Measurements from ENCODE around the gene SMARCD1. TPM values are rescaled to one million over a fixed set of nuclear protein-coding genes. Genes with fewer than 3 reads are reported as not detected.
"Not testable (repeated sequence)": the region's sequence is repeated elsewhere in the genome, so short reads cannot be mapped to it uniquely, and the experiment has no call there.

The SMARCD1 gene
- total RNA-seq, 1 donor from 2014 or later: 112 TPM

DNA sequence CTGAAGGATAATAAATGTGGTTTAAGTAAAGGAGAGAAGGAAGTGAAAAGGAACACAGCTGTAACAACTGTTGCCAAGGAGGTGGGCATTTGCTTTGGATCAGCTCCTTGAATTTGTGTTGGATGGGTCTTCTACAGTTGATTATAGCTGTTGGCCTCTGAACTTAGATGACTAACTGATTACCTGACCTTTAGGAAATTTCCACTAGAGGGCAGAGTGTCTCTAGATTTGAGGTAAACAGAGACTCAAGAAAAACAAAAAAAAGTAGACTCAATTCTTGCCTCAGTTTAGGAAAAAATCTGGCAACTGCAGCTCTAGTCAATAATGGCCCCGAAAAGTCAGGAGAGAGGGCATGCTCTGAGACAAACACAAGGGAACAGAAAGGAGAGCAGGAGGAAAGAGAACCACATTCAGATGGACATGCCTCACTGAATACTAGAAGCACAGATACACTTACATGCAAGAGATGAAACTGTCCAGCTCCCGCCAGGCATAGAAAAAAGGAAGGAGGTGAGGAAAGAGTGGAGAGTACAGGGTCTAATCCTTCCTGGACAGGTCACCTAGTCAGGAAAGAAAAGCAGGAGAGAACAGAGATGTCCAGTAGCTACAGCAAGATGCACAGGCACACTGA, 47.5 kb downstream of the SMARCD1 start:
- Mint-ChIP-seq H3K9me3 (no peaks in the 10 kb centered on the region), H3K27ac (no peak overlapping the region), H3K4me3 (no peak overlapping the region), H3K36me3 (peaks cover 39% of the 10 kb centered on the region), H3K4me1 (no peaks in the 10 kb centered on the region), H3K27me3 (ENCODE audit: low read depth) (no peaks in the 10 kb centered on the region)
- DNase-seq (ENCODE audit: low spot score in 2 of 2, unreplicated experiment in 2 of 2): no peak
- TF ChIP-seq, protein P1, sequence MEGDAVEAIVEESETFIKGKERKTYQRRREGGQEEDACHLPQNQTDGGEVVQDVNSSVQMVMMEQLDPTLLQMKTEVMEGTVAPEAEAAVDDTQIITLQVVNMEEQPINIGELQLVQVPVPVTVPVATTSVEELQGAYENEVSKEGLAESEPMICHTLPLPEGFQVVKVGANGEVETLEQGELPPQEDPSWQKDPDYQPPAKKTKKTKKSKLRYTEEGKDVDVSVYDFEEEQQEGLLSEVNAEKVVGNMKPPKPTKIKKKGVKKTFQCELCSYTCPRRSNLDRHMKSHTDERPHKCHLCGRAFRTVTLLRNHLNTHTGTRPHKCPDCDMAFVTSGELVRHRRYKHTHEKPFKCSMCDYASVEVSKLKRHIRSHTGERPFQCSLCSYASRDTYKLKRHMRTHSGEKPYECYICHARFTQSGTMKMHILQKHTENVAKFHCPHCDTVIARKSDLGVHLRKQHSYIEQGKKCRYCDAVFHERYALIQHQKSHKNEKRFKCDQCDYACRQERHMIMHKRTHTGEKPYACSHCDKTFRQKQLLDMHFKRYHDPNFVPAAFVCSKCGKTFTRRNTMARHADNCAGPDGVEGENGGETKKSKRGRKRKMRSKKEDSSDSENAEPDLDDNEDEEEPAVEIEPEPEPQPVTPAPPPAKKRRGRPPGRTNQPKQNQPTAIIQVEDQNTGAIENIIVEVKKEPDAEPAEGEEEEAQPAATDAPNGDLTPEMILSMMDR (IDR thresholded peaks at IDR 0.05; ENCODE audit: unreplicated experiment): peak; percentile 73

DNA sequence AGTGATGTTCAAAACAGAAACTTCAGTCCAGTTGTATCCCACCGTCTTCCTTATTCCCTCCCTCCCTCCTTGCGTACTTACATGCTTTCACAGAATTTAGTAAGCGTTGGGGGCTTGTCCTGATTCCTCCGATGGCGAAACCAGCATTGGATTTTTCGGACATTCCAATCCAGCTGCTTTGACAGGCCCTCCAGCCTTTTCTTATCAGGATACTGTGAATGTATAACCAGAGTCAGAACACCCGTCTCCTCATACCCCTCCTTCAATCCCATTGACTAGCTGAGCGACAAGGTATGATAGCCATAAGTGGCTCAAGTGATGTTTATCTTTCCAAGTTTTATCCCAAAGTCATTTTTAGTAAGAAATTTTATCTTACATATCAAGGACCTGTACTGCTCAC, 57.9 kb downstream of the SMARCD1 start:
- Mint-ChIP-seq H3K4me3 (no peak overlapping the region), H3K27me3 (ENCODE audit: low read depth) (no peaks in the 10 kb centered on the region), H3K9me3 (no peaks in the 10 kb centered on the region), H3K36me3 (peaks cover 32% of the 10 kb centered on the region), H3K27ac (no peak overlapping the region), H3K4me1 (peaks cover 9% of the 10 kb centered on the region)
- DNase-seq (ENCODE audit: low spot score in 2 of 2, unreplicated experiment in 2 of 2): no peak
- TF ChIP-seq, protein P1 (IDR thresholded peaks at IDR 0.05; ENCODE audit: unreplicated experiment): no peak

DNA sequence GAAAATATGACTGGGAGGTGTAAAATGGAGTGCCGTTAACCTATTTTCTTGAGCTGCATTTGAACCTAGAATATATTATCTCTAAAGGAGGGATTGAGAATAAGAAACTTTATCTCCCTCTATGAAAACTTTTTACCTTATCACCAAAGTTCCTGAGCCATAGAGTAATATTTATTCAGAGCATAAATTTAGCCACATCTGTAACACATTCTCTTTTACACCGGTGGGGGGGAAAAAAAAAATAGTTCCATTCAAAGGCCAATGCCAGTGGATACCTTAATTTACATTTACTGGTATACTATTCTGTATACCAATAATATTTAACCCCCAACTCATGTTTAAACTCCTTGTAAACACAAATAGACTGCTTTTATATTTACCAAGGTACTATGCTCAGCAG, 60.3 kb downstream of the SMARCD1 start:
- H3K4me1 Mint-ChIP-seq: peaks cover 9% of the 10 kb centered on the region
- no peak for DNase-seq (ENCODE audit: low spot score in 2 of 2, unreplicated experiment in 2 of 2)
- H3K4me3 Mint-ChIP-seq: no peak overlapping the region
- no peaks in the 10 kb centered on the region for H3K9me3 Mint-ChIP-seq
- H3K27me3 Mint-ChIP-seq (ENCODE audit: low read depth): no peaks in the 10 kb centered on the region
- TF ChIP-seq, protein P1 (IDR thresholded peaks at IDR 0.05; ENCODE audit: unreplicated experiment): no peak
- H3K27ac Mint-ChIP-seq: peak overlapping the region; percentile 50
- peaks cover 16% of the 10 kb centered on the region for H3K36me3 Mint-ChIP-seq

DNA sequence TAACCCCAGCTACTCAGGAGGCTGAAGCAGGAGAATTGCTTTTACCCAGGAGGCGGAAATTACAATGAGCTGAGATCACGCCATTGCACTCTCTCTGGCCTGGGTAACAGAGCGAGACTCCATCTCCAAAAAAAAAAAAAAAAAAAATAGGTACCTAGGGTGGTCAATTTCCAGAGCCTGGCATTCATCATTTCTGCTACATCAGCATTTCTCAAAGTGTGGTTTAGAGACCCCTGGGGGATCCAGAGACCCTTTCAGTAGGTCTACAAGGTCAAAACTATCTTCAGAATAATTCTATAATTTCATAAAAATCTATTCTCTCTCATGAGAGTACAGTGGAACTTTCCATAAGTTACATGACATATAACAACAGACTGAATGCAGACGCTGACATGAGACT, 62.1 kb downstream of the SMARCD1 start:
- no peak for DNase-seq (ENCODE audit: low spot score in 2 of 2, unreplicated experiment in 2 of 2)
- Mint-ChIP-seq H3K36me3 (peaks cover 5% of the 10 kb centered on the region), H3K4me1 (peaks cover 16% of the 10 kb centered on the region), H3K4me3 (no peak overlapping the region), H3K27ac (no peak overlapping the region), H3K27me3 (ENCODE audit: low read depth) (no peaks in the 10 kb centered on the region), H3K9me3 (no peaks in the 10 kb centered on the region)
- TF ChIP-seq, protein P1 (IDR thresholded peaks at IDR 0.05; ENCODE audit: unreplicated experiment): no peak

DNA sequence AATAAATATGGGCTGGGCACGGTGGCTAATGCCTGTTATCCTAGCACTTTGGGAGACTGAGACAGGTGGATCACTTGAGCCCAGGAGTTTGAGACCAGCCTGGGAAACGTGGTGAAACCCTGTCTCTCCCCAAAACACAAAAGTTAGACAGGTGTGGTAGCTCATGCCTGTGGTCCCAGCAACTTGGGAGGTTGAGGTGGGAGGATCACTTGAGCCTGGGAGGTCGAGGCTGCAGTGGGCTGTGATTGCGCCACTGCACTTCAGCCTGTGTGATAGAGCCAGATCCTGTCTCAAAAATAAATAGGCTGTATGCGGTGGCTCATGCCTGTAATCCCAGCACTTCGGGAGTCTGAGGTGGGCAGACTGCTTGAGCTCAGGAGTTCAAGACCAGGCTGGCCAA, 62.9 kb downstream of the SMARCD1 start:
- peaks cover 16% of the 10 kb centered on the region for H3K4me1 Mint-ChIP-seq
- H3K36me3 Mint-ChIP-seq; H3K27ac Mint-ChIP-seq; H3K4me3 Mint-ChIP-seq; DNase-seq (ENCODE audit: low spot score in 2 of 2, unreplicated experiment in 2 of 2); H3K27me3 Mint-ChIP-seq (ENCODE audit: low read depth); H3K9me3 Mint-ChIP-seq: not testable (repeated sequence)

DNA sequence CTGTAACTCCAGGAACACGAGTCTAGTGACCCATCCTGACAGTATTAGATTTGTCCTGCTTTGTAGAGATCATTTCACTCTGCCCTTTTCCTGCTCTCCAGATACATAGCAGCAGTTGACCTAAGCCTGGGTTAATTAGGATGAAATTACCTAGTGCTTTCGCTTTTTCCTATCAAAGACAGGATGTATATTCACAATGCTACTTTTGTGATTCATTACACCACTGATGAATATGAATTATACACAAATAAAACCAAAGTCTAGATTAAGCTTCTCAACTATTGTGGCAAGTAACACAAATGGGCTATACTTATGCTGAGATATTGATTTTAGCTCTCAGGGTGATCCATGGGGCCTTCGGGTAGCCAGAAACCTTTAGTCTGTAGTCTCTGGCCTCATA, 64.2 kb downstream of the SMARCD1 start:
- H3K36me3 Mint-ChIP-seq: no peaks in the 10 kb centered on the region
- H3K9me3 Mint-ChIP-seq: no peaks in the 10 kb centered on the region
- H3K27ac Mint-ChIP-seq: no peak overlapping the region
- peaks cover 16% of the 10 kb centered on the region for H3K4me1 Mint-ChIP-seq
- H3K27me3 Mint-ChIP-seq (ENCODE audit: low read depth): no peaks in the 10 kb centered on the region
- TF ChIP-seq, protein P1 (IDR thresholded peaks at IDR 0.05; ENCODE audit: unreplicated experiment): no peak
- no peak overlapping the region for H3K4me3 Mint-ChIP-seq
- DNase-seq (ENCODE audit: low spot score in 2 of 2, unreplicated experiment in 2 of 2): no peak

Other genes with a start within 250 kb of the SMARCD1 start
- gene BCDIN3D, start 242.2 kb upstream of the SMARCD1 start, total RNA-seq: 5.3 to 5.7 TPM (median 5.6 TPM) in 3 replicates
- gene FAIM2, start 181.4 kb upstream of the SMARCD1 start, total RNA-seq: 0.13 to 0.47 TPM (median 0.29 TPM) in 3 replicates
- not detected in 3 replicates for gene AQP2, start 134.6 kb upstream of the SMARCD1 start, total RNA-seq
- 0.16 TPM in 1 of 3 replicates, not detected in the others for gene AQP5, start 123.5 kb upstream of the SMARCD1 start, total RNA-seq
- 0.11 to 0.16 TPM (median 0.11 TPM) in 3 replicates for gene AQP6, start 112.4 kb upstream of the SMARCD1 start, total RNA-seq
- gene RACGAP1, start 59.8 kb upstream of the SMARCD1 start, total RNA-seq: 28.0 to 34.8 TPM (median 29.8 TPM) in 3 replicates
- gene ASIC1, start 27.7 kb upstream of the SMARCD1 start, total RNA-seq: 6.1 to 7.2 TPM (median 6.6 TPM) in 3 replicates
- gene GPD1, start 18.7 kb downstream of the SMARCD1 start, total RNA-seq: 0.72 to 1.2 TPM (median 1.1 TPM) in 3 replicates
- 24.2 to 25.0 TPM (median 24.8 TPM) in 3 replicates for gene COX14, start 26.9 kb downstream of the SMARCD1 start, total RNA-seq
- 70.4 to 77.1 TPM (median 75.3 TPM) in 3 replicates for gene CERS5, start 82.0 kb downstream of the SMARCD1 start, total RNA-seq
- 114 to 120 TPM (median 115 TPM) in 3 replicates for gene LIMA1, start 198.2 kb downstream of the SMARCD1 start, total RNA-seq

All from mesothelial cell of epicardium (in vitro differentiated cells).